ENCODE measurements around the gene PLET1. TPM values are rescaled to one million over a fixed set of nuclear protein-coding genes. Genes with fewer than 3 reads are reported as not detected.

The PLET1 gene
- total and polyA plus RNA-seq, 2 donors (not counting 1 experiment from before 2014, with no cell fraction given), result not detected

DNA sequence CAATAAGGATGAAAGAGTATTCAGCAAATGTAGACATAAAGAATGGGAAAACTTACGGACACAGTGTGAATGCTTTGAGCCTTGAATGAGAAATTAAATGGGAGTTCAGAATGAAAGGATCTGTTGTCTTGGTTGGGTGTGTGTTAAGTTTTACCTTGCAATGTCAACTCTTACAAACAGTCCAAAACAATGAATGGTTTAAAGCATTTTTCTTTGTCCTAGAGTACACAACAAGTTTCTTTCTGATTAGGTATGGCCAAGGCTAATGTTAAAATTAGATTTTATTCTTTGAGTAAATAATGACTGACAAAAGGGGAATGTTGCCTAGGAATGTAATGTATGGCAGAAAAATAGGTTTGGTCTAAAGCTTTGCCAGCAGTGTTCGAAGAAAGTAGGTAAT lies 32.0 kb downstream of the PLET1 start:
- H4K20me1 ChIP-seq (ENCODE audit: control insufficient read depth, insufficient read depth, low read length, poor library complexity, severe bottlenecking), result no peaks in the 10 kb centered on the region
- H3K9me3 ChIP-seq (ENCODE audit: control extremely low read depth in 1 of 3, control insufficient read depth in 2 of 3, insufficient read depth in 1 of 3, low read length in 2 of 3), result peaks cover 0 to 3% (median 0%) of the 10 kb centered on the region in 3 donors
- intact Hi-C loops (cut with micrococcal nuclease), result loop anchor here (10.0 kb wide), 1 partner anchor 1794 kb away; no protein-coding TSS in a partner anchor
- no peak overlapping the region for H3K4me3 ChIP-seq (ENCODE audit: control extremely low read depth in 1 of 5, extremely low read depth in 1 of 5, insufficient read depth in 1 of 5, low read depth in 2 of 5, low read length in 4 of 5)
- peaks cover 10 to 18% of the 10 kb centered on the region in 2 donors for H3K4me1 ChIP-seq (ENCODE audit: control insufficient read depth in 2 of 2, insufficient read depth in 2 of 2, low read length in 2 of 2)
- no peaks in the 10 kb centered on the region for H3K9me3 Mint-ChIP-seq (ENCODE audit: insufficient read depth)
- no peak overlapping the region for H3K4me3 Mint-ChIP-seq
- ChIA-PET POLR2A (no interaction called here), CTCF (interaction anchor here (1.0 to 20.4 kb wide), 4 partner anchors 10 to 664 kb away, joined by 4 to 471 read pairs (median 5); no protein-coding TSS in a partner anchor)
- DNase-seq (no peak), ATAC-seq (ENCODE audit: low read depth) (no peak)
- H3K27me3 Mint-ChIP-seq, result no peaks in the 10 kb centered on the region
- peaks cover 0 to 36% of the 10 kb centered on the region in 2 experiments for H3K36me3 ChIP-seq (replicated peaks in 1 of 2; ENCODE audit: control extremely low read depth in 1 of 2, control insufficient read depth in 1 of 2, extremely low read depth in 1 of 2, insufficient read depth in 2 of 2, low read length in 1 of 2)
- no peak overlapping the region for H3K4me2 ChIP-seq (replicated peaks; ENCODE audit: low read depth, low read length, poor library complexity, severe bottlenecking)
- no peak overlapping the region for H3K27ac Mint-ChIP-seq
- H3K4me1 Mint-ChIP-seq, result peaks cover 23% of the 10 kb centered on the region
- H3K27ac ChIP-seq (ENCODE audit: low read length in 2 of 2), result no peak overlapping the region
- no peak overlapping the region for H3K9ac ChIP-seq (ENCODE audit: low read length)
- 100% methylated on average over 2 of the region's 2 CpGs for WGBS (ENCODE audit: insufficient coverage)
- no peak overlapping the region for H2AFZ ChIP-seq (ENCODE audit: insufficient read depth, low read depth, low read length, poor library complexity, severe bottlenecking)
- H3K79me2 ChIP-seq (ENCODE audit: control insufficient read depth, insufficient read depth, low read length), result peaks cover 32% of the 10 kb centered on the region
- TF ChIP-seq CTCF (IDR thresholded peaks at IDR 0.05) (no peak), EZH2 (IDR thresholded peaks at IDR 0.05; ENCODE audit: borderline replicate concordance, insufficient read depth, low read depth, low read length, poor library complexity, severe bottlenecking) (no peak)
- no peaks in the 10 kb centered on the region for H3K27me3 ChIP-seq (replicated peaks in 1 of 4; ENCODE audit: control extremely low read depth in 1 of 4, control insufficient read depth in 3 of 4, insufficient read depth in 4 of 4, low read length in 3 of 4)

GRCh38 chr11:112227471-112227870 lies 33.2 kb downstream of the PLET1 start:
- no peak overlapping the region for H3K27ac ChIP-seq (ENCODE audit: low read length in 2 of 2)
- no peaks in the 10 kb centered on the region for H3K27me3 Mint-ChIP-seq
- peak overlapping the region; percentile 96 for H3K9ac ChIP-seq (ENCODE audit: low read length)

More at GRCh38 chr11:112227471-112227870, 33.2 kb downstream of the PLET1 start:
- Histone ChIP-seq H4K20me1 (ENCODE audit: control insufficient read depth, insufficient read depth, low read length, poor library complexity, severe bottlenecking) (no peaks in the 10 kb centered on the region), H2AFZ (ENCODE audit: insufficient read depth, low read depth, low read length, poor library complexity, severe bottlenecking) (peak overlapping the region; percentile 97), H3K79me2 (ENCODE audit: control insufficient read depth, insufficient read depth, low read length) (peaks cover 32% of the 10 kb centered on the region), H3K27me3 (replicated peaks in 1 of 4; ENCODE audit: control extremely low read depth in 1 of 4, control insufficient read depth in 3 of 4, insufficient read depth in 4 of 4, low read length in 3 of 4) (no peaks in the 10 kb centered on the region), H3K9me3 (ENCODE audit: control extremely low read depth in 1 of 3, control insufficient read depth in 2 of 3, insufficient read depth in 1 of 3, low read length in 2 of 3) (peaks cover 0 to 3% (median 0%) of the 10 kb centered on the region in 3 donors), H3K4me2 (replicated peaks; ENCODE audit: low read depth, low read length, poor library complexity, severe bottlenecking) (peak overlapping the region; percentile 98), H3K4me3 (ENCODE audit: control extremely low read depth in 1 of 5, extremely low read depth in 1 of 5, insufficient read depth in 1 of 5, low read depth in 2 of 5, low read length in 4 of 5) (peak overlapping the region in 1 of 5 experiments; percentile 98), H3K4me1 (ENCODE audit: control insufficient read depth in 2 of 2, insufficient read depth in 2 of 2, low read length in 2 of 2) (peaks cover 10 to 18% of the 10 kb centered on the region in 2 donors), H3K36me3 (replicated peaks in 1 of 2; ENCODE audit: control extremely low read depth in 1 of 2, control insufficient read depth in 1 of 2, extremely low read depth in 1 of 2, insufficient read depth in 2 of 2, low read length in 1 of 2) (peaks cover 0 to 26% of the 10 kb centered on the region in 2 experiments)
- Mint-ChIP-seq H3K4me3 (peak overlapping the region; percentile 95), H3K9me3 (ENCODE audit: insufficient read depth) (no peaks in the 10 kb centered on the region), H3K27ac (peak overlapping the region; percentile 99), H3K4me1 (peaks cover 23% of the 10 kb centered on the region)
- WGBS (ENCODE audit: insufficient coverage), result 45% methylated on average over 2 of the region's 4 CpGs
- ATAC-seq (ENCODE audit: low read depth) (no peak), DNase-seq (no peak)
- ChIA-PET CTCF (interaction anchor here (1.8 to 20.4 kb wide), 2 partner anchors 8 to 53 kb away, joined by 4 to 471 read pairs; no protein-coding TSS in a partner anchor), POLR2A (interaction anchor here (0.6 kb wide), 1 partner anchor 23 kb away, joined by 5 read pairs; no protein-coding TSS in a partner anchor)
- TF ChIP-seq EZH2 (IDR thresholded peaks at IDR 0.05; ENCODE audit: borderline replicate concordance, insufficient read depth, low read depth, low read length, poor library complexity, severe bottlenecking), result no peak
- no peak for TF ChIP-seq CTCF (IDR thresholded peaks at IDR 0.05)
- intact Hi-C loops (cut with micrococcal nuclease), result loop anchor here (2.0 to 10.0 kb wide), 4 partner anchors 203 to 1793 kb away; partner anchors contain the start of gene DLAT

All from B cell (primary cell).